Natural killer cell (primary cell): Measurements from ENCODE around the gene SNAPIN. TPM values are rescaled to one million over a fixed set of nuclear protein-coding genes. Genes with fewer than 3 reads are reported as not detected.

Experiments used
- ATAC-seq, 3 donors: fragments of 150-1000 bp in 2 of 3; fragments of 200-7000 bp in 1 of 3; cut with Tn5 transposase; 1 replicate in 1 of 3; 2 replicates in 2 of 3; pipeline ENCODE4 v1.10.0; 2021; ENCODE audit warnings: mild to moderate bottlenecking in 2 of 3, moderate library complexity in 2 of 3
- DNase-seq, 2 donors: peaks; one replicate each; pipeline versions ENCODE4 v3.0.0 to v3.0.0-alpha.2; 2013 to 2021; ENCODE audit warnings: mixed read lengths in 1 of 2
- H3K27ac ChIP-seq: one replicate; pipeline ENCODE4 v1.5.1; 2013; ENCODE audit warnings: mild to moderate bottlenecking, low read length
- H3K27me3 ChIP-seq: one replicate; pipeline ENCODE4 v1.6.1; 2013; ENCODE audit warnings: low read length; ENCODE audit not compliant: control insufficient read depth, insufficient read depth
- H3K36me3 ChIP-seq: one replicate; pipeline ENCODE4 v1.6.1; 2013; ENCODE audit warnings: low read length; ENCODE audit not compliant: control insufficient read depth, insufficient read depth
- H3K4me1 ChIP-seq: one replicate; pipeline ENCODE4 v1.6.1; 2013; ENCODE audit warnings: low read length; ENCODE audit not compliant: control insufficient read depth, insufficient read depth
- H3K4me3 ChIP-seq: one replicate; pipeline ENCODE4 v1.5.1; 2013; ENCODE audit warnings: low read length
- H3K9me3 ChIP-seq: one replicate; pipeline ENCODE4 v1.6.1; 2013; ENCODE audit warnings: low read length; ENCODE audit not compliant: control insufficient read depth, insufficient read depth
- H3K27ac Mint-ChIP-seq, 2 donors: one replicate each; pipeline ENCODE4 v1.8.0; 2022; ENCODE audit warnings: mild to moderate bottlenecking in 2 of 2, mixed read lengths in 2 of 2, moderate library complexity in 1 of 2
- H3K27me3 Mint-ChIP-seq, 2 donors: one replicate each; pipeline ENCODE4 v1.8.0; 2022; ENCODE audit warnings: low read depth in 2 of 2, mixed read lengths in 2 of 2
- H3K36me3 Mint-ChIP-seq: one replicate; pipeline ENCODE4 v1.8.0; 2022; ENCODE audit warnings: mixed read lengths
- H3K4me1 Mint-ChIP-seq, 2 donors: one replicate each; pipeline ENCODE4 v1.8.0; 2022; ENCODE audit warnings: mixed read lengths in 2 of 2
- H3K4me3 Mint-ChIP-seq: one replicate; pipeline ENCODE4 v1.8.0; 2022; ENCODE audit warnings: mild to moderate bottlenecking, moderate library complexity, mixed read lengths
- H3K9me3 Mint-ChIP-seq, 2 donors: one replicate each; pipeline ENCODE4 v1.8.0; 2022; ENCODE audit warnings: mixed read lengths in 2 of 2
- WGBS: methylation state at CpG from one replicate; pipeline ENCODE4 v1.1.7; 2013; ENCODE audit warnings: missing lambda C conversion rate; ENCODE audit not compliant: insufficient coverage; 5-methylcytosine and 5-hydroxymethylcytosine counted together
- intact Hi-C: fragments of 100-400 bp; cut with micrococcal nuclease; formaldehyde crosslinking; loops from one replicate; pipeline ENCODE4 v1.14.2; 2022
- total RNA-seq, 4 donors: library from RNA; stranded (reverse); fragments of 120-200 nt in 1 of 4; gene quantifications; one replicate each; pipeline versions ENCODE4 v1.2.3 to v1.2.4, GENCODE V29; 2013 to 2022
- TF ChIP-seq, protein P1 (sequence below): fragments of 200-600 bp; IDR thresholded peaks from one replicate; pipeline ENCODE4 v1.8.0; 2022; ENCODE audit warnings: antibody characterized with exemption

SNAPIN gene
- total RNA-seq, 3 donors from 2014 or later (not counting 1 experiment from before 2014, with no cell fraction given): 21.0 to 25.5 (median 23.5) TPM

DNA sequence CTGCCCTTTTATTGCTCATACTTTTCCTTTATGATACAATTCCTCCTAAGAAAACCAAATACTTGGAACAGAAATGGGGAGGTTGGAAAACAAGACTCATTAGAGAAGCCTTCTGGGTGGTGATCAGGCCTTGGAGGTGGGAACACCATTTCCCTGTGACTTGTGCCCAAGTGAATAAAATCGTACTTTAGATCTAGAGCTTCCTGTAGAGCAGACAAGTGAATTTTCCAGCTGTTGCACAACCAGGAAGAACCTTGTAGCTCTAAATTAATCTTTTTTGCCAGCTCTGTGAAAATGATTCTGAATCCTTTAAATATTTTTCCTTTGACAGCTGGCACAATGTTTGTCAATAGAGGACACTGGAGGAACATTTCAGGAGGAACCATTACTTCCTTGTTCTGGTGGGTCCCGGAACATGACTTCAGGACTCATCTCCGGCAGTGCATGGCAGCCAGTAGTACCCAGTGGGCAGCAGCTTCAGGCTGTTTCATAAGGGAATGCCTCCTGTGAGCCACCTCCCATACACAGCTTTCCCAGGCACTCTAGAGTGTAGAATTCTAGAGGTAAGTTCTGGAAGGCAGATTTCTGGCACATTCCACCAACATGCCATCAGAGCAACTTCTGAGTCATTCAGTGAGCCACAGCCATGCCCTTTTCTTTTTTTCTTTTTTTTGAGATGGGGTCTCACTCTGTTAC is 5.5 kb upstream of the SNAPIN start:
- peaks cover under 1 to 11% of the 10 kb centered on the region in 2 donors for H3K4me1 Mint-ChIP-seq
- intact Hi-C loops: no loop called here
- no peaks in the 10 kb centered on the region for H3K36me3 ChIP-seq
- no peaks in the 10 kb centered on the region for H3K9me3 Mint-ChIP-seq
- H3K9me3 ChIP-seq: no peaks in the 10 kb centered on the region
- ATAC-seq (no peak), DNase-seq (no peak)
- no peaks in the 10 kb centered on the region for H3K27me3 ChIP-seq
- no peaks in the 10 kb centered on the region for H3K27me3 Mint-ChIP-seq
- 68% methylated on average over 3 of the region's 3 CpGs for WGBS
- no peaks in the 10 kb centered on the region for H3K36me3 Mint-ChIP-seq
- TF ChIP-seq, protein P1, sequence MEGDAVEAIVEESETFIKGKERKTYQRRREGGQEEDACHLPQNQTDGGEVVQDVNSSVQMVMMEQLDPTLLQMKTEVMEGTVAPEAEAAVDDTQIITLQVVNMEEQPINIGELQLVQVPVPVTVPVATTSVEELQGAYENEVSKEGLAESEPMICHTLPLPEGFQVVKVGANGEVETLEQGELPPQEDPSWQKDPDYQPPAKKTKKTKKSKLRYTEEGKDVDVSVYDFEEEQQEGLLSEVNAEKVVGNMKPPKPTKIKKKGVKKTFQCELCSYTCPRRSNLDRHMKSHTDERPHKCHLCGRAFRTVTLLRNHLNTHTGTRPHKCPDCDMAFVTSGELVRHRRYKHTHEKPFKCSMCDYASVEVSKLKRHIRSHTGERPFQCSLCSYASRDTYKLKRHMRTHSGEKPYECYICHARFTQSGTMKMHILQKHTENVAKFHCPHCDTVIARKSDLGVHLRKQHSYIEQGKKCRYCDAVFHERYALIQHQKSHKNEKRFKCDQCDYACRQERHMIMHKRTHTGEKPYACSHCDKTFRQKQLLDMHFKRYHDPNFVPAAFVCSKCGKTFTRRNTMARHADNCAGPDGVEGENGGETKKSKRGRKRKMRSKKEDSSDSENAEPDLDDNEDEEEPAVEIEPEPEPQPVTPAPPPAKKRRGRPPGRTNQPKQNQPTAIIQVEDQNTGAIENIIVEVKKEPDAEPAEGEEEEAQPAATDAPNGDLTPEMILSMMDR: no peak
- no peak overlapping the region for H3K27ac Mint-ChIP-seq
- no peak overlapping the region for H3K27ac ChIP-seq
- H3K4me3 ChIP-seq: no peak overlapping the region
- H3K4me1 ChIP-seq: peaks cover 2% of the 10 kb centered on the region
- no peak overlapping the region for H3K4me3 Mint-ChIP-seq

DNA sequence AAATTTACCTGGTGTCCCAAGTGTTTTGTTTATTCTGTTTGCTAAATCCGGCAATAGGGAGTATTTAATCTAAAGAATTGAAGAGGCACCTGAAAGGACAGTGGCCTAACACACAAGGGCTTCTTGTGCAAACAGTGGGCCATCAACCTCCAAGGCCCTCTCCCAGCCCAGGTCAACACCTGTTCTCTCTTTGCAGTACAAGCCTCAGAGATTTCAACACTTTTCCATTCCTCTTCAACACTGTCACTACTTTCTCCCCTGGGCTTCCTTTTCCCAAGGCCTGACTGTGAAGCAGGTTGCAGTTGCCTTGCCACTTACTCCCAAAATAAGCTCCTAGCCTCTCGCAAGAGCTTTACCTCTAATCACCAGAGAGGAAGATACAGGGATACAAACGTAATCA is 3.2 kb upstream of the SNAPIN start:
- ATAC-seq (no peak), DNase-seq (no peak)
- Mint-ChIP-seq H3K4me3 (no peak overlapping the region), H3K9me3 (no peaks in the 10 kb centered on the region), H3K4me1 (peaks cover 7 to 13% of the 10 kb centered on the region in 2 donors), H3K27ac (no peak overlapping the region), H3K36me3 (no peaks in the 10 kb centered on the region), H3K27me3 (no peaks in the 10 kb centered on the region)
- 94% methylated on average over 2 of the region's 3 CpGs for WGBS
- intact Hi-C loops: no loop called here
- Histone ChIP-seq H3K27ac (no peak overlapping the region), H3K9me3 (no peaks in the 10 kb centered on the region), H3K27me3 (no peaks in the 10 kb centered on the region), H3K4me1 (peaks cover 18% of the 10 kb centered on the region), H3K36me3 (no peaks in the 10 kb centered on the region), H3K4me3 (no peak overlapping the region)
- TF ChIP-seq, protein P1: no peak

DNA sequence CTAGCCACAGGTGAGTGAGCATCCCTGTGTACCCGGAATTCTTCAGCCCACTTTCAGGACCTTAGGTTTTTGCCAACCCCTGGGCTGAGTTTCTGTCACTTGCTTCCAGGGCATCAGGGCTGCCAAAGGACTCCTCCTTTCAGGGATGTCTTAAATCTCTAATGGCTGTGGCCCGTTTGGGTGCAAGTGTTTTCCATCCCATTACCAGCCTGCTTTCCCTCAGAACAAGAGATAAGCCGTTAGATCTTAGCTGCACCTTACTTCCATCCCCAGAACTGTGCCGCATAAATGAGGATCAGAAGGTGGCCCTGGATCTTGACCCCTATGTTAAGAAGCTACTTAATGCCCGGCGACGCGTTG is 652 bp downstream of the SNAPIN start:
- DNase-seq: no peak
- Histone ChIP-seq H3K4me3 (peak overlapping the region; percentile 73), H3K27ac (peak overlapping the region; percentile 76), H3K36me3 (peaks cover 37% of the 10 kb centered on the region), H3K4me1 (peaks cover 18% of the 10 kb centered on the region), H3K27me3 (no peaks in the 10 kb centered on the region), H3K9me3 (no peaks in the 10 kb centered on the region)
- TF ChIP-seq, protein P1: no peak
- WGBS: 58% methylated on average over 8 of the region's 8 CpGs
- ATAC-seq: no peak
- peaks cover 7 to 13% of the 10 kb centered on the region in 2 donors for H3K4me1 Mint-ChIP-seq
- H3K27ac Mint-ChIP-seq: peak overlapping the region; percentile 79 to 93
- H3K9me3 Mint-ChIP-seq: no peaks in the 10 kb centered on the region
- H3K4me3 Mint-ChIP-seq: peak overlapping the region; percentile 92
- no peaks in the 10 kb centered on the region for H3K27me3 Mint-ChIP-seq
- no peaks in the 10 kb centered on the region for H3K36me3 Mint-ChIP-seq
- intact Hi-C loops: no loop called here

DNA sequence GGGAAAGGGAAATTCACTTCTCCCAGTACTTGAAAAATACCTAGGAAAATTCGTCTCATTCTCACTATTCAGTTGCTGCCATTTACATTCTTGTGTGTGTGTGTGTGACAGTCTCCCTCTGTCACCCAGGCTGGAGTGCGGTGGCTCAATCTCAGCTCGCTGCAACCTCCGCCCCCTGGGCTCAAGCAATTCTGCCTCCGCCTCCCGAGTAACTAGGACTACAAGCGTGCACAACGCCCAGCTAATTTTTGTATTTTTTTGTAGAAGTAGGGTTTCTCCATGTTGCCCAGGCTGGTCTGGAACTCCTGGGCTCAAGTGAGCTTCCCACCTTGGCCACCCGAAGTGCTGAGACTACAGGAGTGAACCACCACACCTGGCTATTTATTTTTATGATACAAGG is 1.2 kb downstream of the SNAPIN start:
- no peaks in the 10 kb centered on the region for H3K9me3 Mint-ChIP-seq
- Histone ChIP-seq H3K36me3 (peaks cover 42% of the 10 kb centered on the region), H3K27me3 (no peaks in the 10 kb centered on the region), H3K4me3 (no peak overlapping the region), H3K27ac (no peak overlapping the region), H3K9me3 (no peaks in the 10 kb centered on the region), H3K4me1 (peaks cover 18% of the 10 kb centered on the region)
- ATAC-seq (no peak), DNase-seq (no peak)
- H3K27me3 Mint-ChIP-seq: no peaks in the 10 kb centered on the region
- peak overlapping the region; percentile 92 for H3K4me3 Mint-ChIP-seq
- TF ChIP-seq, protein P1: no peak
- peak overlapping the region; percentile 79 to 93 for H3K27ac Mint-ChIP-seq
- peaks cover 7 to 13% of the 10 kb centered on the region in 2 donors for H3K4me1 Mint-ChIP-seq
- H3K36me3 Mint-ChIP-seq: no peaks in the 10 kb centered on the region
- 96% methylated on average over 6 of the region's 9 CpGs for WGBS
- intact Hi-C loops: no loop called here
